Measurements from ENCODE around the gene DDX10.

DNA sequence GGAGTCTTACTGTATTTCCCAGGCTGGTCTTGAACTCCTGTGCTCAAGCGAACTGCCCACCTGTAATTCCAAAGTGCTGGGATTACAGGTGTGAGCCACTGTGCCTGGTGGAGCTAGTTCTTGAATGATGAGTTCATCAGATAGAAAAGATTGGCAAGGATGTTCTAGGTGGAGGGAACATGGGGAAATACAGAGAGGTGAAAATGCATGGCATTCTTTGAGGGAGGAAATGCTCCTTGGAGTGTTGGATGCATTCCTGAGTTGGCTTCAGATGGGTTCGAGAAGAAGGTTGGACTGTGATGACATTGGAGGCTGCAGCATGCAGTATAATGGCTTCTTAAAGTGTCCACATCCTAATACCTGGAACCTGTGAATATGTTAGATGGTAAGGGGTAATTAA is 4.4 kb downstream of the DDX10 start:
- TF ChIP-seq POLR2A (IDR thresholded peaks at IDR 0.05): no peak
- TF ChIP-seq, protein P1, sequence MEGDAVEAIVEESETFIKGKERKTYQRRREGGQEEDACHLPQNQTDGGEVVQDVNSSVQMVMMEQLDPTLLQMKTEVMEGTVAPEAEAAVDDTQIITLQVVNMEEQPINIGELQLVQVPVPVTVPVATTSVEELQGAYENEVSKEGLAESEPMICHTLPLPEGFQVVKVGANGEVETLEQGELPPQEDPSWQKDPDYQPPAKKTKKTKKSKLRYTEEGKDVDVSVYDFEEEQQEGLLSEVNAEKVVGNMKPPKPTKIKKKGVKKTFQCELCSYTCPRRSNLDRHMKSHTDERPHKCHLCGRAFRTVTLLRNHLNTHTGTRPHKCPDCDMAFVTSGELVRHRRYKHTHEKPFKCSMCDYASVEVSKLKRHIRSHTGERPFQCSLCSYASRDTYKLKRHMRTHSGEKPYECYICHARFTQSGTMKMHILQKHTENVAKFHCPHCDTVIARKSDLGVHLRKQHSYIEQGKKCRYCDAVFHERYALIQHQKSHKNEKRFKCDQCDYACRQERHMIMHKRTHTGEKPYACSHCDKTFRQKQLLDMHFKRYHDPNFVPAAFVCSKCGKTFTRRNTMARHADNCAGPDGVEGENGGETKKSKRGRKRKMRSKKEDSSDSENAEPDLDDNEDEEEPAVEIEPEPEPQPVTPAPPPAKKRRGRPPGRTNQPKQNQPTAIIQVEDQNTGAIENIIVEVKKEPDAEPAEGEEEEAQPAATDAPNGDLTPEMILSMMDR (IDR thresholded peaks at IDR 0.05): no peak

Measured in esophagus squamous epithelium (tissue), 4 donors.